Activated naive CD8-positive, alpha-beta T cell treated with anti-CD3 and anti-CD28 coated beads, Interleukin-2, amount 50 U/mL, for 24 hours (primary cell): ENCODE data around the gene PDXK.

Experiments
- ATAC-seq: fragments of 150-1000 bp; cut with Tn5 transposase; one replicate; pipeline ENCODE4 v1.10.0; 2021
- DNase-seq: peaks from one replicate; pipeline ENCODE4 v3.0.0; 2021
- H3K27ac Mint-ChIP-seq: one replicate; pipeline ENCODE4 v1.8.0; 2021; ENCODE audit warnings: mild to moderate bottlenecking, mixed read lengths
- H3K27me3 Mint-ChIP-seq: one replicate; pipeline ENCODE4 v1.8.0; 2021; ENCODE audit warnings: mixed read lengths
- H3K36me3 Mint-ChIP-seq: one replicate; pipeline ENCODE4 v1.8.0; 2021; ENCODE audit warnings: low read depth, mixed read lengths
- H3K4me1 Mint-ChIP-seq: one replicate; pipeline ENCODE4 v1.8.0; 2021; ENCODE audit warnings: mixed read lengths
- H3K4me3 Mint-ChIP-seq: one replicate; pipeline ENCODE4 v1.8.0; 2021; ENCODE audit warnings: mild to moderate bottlenecking, moderate library complexity, mixed read lengths
- H3K9me3 Mint-ChIP-seq: one replicate; pipeline ENCODE4 v1.8.0; 2021; ENCODE audit warnings: mixed read lengths

PDXK gene

GRCh38 chr21:43810505-43811261 is 91.8 kb downstream of the PDXK start:
- H3K27me3 Mint-ChIP-seq = no peaks in the 10 kb centered on the region
- DNase-seq (peak; percentile 98), ATAC-seq (peak; percentile 84)
- no peak overlapping the region for H3K27ac Mint-ChIP-seq
- H3K9me3 Mint-ChIP-seq = no peaks in the 10 kb centered on the region
- H3K36me3 Mint-ChIP-seq = peaks cover 7% of the 10 kb centered on the region
- peaks cover 14% of the 10 kb centered on the region for H3K4me1 Mint-ChIP-seq
- no peak overlapping the region for H3K4me3 Mint-ChIP-seq

DNA sequence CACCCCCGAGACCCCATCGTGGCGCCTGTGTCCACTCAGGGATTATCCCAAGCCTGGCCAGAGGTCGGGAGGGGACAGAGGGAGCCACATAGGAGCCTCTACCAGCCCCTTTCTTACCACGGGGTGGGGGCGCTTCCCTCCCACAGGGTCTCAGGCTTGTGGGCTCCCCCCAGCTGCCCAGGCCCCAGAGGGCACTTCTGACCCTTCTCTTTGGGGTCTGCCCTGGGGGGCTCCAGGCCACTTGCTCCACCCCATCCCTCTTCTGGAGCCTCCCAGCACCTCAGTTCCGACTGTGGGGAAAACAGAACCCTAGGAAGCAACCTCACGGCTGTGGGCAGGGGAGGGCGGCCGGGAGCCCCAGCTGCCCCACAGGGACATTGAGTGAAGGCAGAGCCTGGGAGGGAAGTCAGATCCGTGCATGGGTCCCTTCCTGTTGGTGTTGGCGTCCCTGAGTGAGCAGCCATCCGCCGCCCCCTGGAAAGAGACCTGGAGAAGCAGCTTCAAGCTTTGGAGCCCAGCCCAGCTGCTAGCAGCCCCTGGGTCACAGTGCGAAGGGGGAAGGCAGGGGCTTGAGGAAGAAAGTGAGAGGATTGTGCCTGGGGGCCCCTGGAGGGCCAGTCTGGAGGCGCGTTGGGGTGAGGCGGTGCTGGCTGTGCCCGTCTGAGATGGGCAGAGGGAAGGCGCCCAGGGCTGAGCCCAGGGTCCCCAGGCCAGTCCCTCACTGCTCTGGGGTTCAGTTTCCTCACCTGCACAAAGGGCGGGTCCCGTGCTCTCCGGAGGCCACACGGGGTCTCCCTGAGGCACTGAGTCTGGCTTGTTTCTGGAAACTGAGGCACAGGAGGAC is 92.6 kb downstream of the PDXK start:
- peaks cover 7% of the 10 kb centered on the region for H3K4me1 Mint-ChIP-seq
- no peaks in the 10 kb centered on the region for H3K27me3 Mint-ChIP-seq
- DNase-seq (no peak), ATAC-seq (no peak)
- H3K27ac Mint-ChIP-seq = no peak overlapping the region
- no peak overlapping the region for H3K4me3 Mint-ChIP-seq
- no peaks in the 10 kb centered on the region for H3K9me3 Mint-ChIP-seq
- no peaks in the 10 kb centered on the region for H3K36me3 Mint-ChIP-seq
